HG03108 (cell line): Measurements from ENCODE around the gene SGPP2.
"Not testable (repeated sequence)": the region's sequence is repeated elsewhere in the genome, so short reads cannot be mapped to it uniquely, and the experiment has no call there.

Experiments
- ATAC-seq: cut with Tn5 transposase; IDR thresholded peaks from one replicate; pipeline ENCODE4 v1.9.1; 2021; ENCODE audit warnings: moderate library complexity; ENCODE audit not compliant: unreplicated experiment

Gene SGPP2

GRCh38 chr2:222424729-222425671, 657 bp downstream of the SGPP2 start:
- ATAC-seq = no peak

DNA sequence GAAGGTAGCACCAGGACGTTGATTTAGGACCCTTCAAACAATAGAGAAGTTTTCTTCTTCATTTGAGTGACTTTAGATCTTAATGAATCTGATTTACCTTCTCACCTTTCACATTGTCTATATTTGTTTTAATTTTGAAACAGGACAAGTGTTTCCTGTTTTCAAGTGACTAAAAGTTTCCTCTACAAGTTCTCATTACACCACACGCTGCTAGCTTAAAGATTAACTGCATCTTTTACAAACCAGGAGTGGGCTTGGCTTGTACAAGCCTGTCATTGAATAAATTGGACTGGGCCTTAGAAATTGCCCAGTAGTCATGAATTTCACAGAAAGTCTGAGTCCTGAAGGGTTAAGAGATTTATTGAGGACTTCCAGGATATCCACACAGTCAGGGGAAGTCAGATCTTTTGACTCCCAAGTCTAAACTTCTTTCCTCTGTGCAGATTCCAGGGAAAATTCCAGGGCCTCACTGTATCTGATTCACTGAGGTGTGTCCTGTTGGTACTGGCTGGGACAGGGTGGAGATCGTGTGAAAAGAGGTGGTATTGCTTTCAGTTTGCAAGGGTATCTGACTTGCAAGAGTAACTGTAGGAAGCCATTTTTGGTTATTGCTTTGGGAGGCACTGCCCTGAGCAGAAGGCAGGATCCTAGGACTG, 3.4 kb downstream of the SGPP2 start:
- ATAC-seq = peak; percentile 46

DNA sequence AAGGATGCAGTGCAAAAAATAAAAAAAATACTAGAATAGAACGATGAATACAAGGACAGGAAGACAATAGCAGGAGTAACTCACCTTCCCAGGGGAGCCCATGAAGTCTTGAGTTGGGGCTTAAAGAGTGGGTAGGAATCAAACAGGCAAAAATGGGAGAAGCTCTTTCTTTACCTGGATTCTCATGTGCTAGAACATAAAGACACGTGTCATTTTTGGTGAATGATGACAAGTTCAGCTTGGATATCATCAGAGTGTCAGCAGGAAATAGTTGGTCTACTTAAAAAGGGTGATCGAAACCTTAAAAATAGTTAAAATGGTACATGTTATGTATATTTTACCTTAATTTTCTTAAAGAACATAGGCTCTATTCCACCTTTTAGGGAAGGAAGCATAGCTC, 5.7 kb downstream of the SGPP2 start:
- no peak for ATAC-seq

- no peak for ATAC-seq
Measured at GRCh38 chr2:222430681-222431080, 6.3 kb downstream of the SGPP2 start.

DNA sequence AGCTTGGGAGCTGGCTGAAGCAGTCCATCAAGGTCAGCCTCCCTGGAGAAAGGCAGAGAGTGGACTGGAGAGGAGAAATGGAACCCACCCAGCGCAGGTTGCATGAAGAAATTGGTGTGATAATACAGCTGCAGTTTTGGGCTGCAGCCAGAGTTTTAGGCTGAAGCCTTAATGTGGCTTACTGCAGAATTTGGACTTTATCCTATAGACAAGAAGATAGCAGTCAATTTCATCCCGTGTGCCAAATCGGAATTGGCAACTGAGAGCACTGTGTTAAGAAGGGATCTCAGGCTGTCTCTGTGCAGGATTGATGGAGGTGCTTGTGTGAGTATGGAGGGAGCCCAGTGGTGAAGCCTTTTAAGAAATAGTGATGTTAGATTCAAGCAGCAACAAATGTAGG, 7.5 kb downstream of the SGPP2 start:
- no peak for ATAC-seq

- peak; percentile 79 for ATAC-seq
Measured at GRCh38 chr2:222433332-222434173, 9.2 kb downstream of the SGPP2 start.

- peak; percentile 28 for ATAC-seq
Measured at GRCh38 chr2:222434204-222434603, 9.9 kb downstream of the SGPP2 start.

DNA sequence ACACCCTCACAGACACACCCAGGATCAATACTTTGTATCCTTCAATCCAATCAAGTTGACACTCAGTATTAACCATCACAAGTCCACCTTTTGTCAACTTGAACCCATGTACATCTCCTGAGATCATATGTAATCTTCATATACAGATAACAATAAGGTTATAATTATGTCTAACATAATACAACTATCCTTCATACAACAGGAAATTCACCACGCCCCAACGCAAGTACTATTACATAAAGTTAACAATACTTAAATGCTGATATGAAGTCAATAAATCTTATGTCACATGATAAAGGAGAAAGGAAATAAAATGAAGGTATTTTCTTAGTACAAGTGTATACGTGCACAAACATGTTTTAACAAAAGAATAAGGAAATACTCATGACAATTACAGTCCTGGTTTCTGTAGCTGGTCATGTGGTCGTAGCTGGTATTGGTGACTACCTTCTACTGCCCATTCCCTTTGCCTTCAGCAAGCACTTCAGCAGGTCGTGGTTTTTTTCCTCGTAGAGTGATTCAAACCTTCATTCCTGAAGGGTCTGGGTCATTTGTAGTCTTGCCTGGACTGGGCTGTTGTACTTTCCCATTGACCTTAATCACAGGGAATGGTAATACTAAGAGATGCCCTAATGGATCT, 11.2 kb downstream of the SGPP2 start:
- ATAC-seq = not testable (repeated sequence)

DNA sequence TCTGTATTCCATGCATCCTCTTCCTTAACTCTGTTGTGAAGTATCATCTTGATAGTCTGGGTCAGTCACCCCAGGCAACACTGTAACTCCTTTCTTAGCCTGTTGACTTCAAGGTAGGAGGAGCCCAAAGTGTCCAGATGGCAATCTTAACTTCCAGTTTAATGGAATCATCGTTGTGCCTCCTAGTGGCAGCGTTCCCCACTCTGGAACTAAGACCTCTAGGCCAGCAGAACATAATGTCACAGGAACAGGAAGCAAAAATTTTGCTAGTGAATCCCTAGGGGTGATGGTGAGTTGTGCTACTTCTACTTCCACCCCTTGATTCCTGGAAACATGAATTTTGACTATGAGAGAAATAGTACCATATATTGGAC, 11.7 kb downstream of the SGPP2 start:
- no peak for ATAC-seq

DNA sequence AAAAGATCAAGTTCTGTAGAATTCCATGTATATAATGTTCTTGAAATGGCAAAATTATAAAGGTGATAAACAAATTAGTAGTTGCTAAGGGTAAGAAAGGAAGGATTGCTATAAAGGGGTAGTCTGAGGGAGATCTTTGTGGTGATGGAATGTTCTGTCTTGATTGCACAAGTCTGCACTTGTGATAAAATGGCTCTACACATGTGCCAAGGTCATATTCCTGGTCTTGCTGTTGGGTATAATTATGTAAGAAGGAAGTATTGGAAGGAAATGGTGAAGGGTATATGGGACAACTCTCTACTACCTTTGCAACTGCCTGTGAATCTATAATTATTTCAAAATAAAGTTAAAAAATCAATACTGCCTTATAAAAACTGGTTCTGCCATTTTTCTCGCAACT, 15.3 kb downstream of the SGPP2 start:
- no peak for ATAC-seq

GRCh38 chr2:222440673-222441422, 16.5 kb downstream of the SGPP2 start:
- ATAC-seq = no peak

GRCh38 chr2:222442665-222443064, 18.3 kb downstream of the SGPP2 start:
- no peak for ATAC-seq

DNA sequence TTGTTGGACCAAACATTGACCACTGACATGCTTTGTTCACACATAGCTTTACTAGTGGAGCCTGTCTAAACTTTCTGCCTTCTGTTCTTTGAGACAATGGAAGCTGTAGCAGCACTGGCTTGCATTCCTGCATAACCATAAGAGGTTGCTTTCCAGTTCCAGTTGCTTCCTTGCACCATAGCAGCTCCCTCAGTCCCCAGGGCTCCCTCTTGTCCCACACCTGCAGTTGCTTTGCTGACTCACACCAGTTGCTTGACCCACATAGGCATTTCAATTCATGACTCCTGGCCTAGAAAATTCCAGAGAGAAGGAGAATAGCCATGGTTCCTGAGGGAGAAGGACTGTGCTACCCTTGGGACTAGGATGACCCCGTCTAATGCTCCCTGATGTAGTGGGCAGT, 20.9 kb downstream of the SGPP2 start:
- no peak for ATAC-seq

- ATAC-seq = no peak
Measured at GRCh38 chr2:222447131-222447530, 22.8 kb downstream of the SGPP2 start.

GRCh38 chr2:222448748-222449181, 24.4 kb downstream of the SGPP2 start:
- ATAC-seq = no peak

DNA sequence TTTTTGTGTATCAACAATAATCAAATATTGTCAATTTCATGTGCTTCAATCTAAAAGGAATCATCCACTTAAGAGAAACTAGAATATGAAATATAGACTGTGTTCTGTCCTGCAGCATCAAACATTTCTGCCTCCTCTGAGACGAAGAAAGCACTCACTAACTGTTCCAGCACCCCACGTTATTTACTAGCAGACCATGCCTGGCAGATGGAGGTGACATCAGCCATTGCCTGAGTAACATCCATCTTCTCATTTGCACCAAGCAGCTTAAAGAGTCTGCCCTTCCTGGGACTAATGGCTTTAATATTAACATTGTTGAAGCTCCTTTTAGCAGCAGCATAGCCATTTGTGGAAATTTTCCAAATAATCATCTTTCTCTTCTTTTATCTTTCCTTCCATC, 25.7 kb downstream of the SGPP2 start:
- ATAC-seq = no peak

GRCh38 chr2:222451224-222451674, 26.9 kb downstream of the SGPP2 start:
- ATAC-seq = peak; percentile 100

GRCh38 chr2:222452422-222452950, 28.1 kb downstream of the SGPP2 start:
- no peak for ATAC-seq

DNA sequence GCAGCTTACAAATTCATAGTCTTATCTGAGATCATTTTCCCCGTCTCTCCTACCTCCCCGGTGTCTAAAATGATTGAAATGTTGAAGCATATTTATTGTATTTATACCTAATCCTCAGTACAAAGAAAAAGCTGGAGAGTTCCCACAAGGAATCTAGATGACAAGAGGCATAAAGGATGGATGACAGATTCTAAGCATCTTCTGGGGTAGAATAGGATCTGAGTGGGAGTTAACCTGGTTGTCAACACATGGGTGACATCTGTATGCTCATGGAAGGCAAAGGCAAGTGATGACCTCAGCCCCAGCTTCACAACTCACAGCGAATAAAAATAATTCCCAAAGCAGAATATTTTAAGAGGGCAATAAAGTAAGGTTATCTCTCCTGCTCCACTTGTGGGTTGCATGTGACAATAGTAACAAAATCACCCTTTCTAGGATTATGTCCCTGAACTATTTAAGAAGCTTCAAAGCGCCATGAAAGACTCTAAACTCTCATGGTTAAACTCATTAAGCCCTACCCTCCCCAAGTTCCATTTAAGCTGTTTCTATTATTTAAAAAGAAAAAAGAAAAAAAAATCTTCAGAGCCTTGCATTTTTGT, 32.2 kb downstream of the SGPP2 start:
- no peak for ATAC-seq
